OCI-M2 (cell line): Measurements from ENCODE around the gene FLRT3.

ENCODE experiments used
- DNase-seq: peaks from one replicate; lab custom pipeline; 2025; ENCODE audit not compliant: unreplicated experiment; lab: John Stamatoyannopoulos, UW

Gene FLRT3

GRCh38 chr20:14331646-14332045 lies 5.8 kb downstream of the FLRT3 start:
- no peak for DNase-seq

- no peak for DNase-seq
Observed at GRCh38 chr20:14319704-14320103, 17.7 kb downstream of the FLRT3 start.

DNA sequence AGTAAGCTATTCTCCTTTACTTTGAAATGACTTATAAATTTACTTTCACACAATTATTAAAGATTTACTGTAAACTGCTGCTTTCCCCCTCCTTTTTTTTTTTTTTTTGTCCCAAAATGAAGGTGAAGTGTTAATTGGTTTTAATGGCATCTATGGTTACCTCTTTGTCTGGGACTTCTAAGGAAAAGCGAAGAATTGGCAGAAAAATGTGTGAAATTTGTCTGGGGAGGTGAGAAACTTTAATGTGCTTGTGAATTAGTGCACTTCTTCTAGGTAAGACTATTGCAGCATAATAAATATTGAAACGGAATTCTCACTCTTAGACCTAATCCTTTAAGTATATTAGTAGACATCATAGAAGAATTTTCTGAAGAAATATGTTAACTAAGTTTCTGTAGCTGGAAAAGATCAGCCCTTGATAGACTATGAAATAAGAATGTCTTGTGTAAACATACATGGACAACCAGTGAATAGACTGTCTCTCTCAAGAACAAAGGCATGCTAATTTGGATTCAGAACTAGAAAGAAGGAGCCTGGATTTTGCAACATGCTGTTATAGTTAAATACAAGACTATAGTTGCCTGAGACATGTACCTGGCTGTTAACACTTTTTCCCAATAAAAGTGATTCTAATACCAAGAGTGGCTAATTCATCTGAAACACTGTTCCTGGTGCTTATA lies 23.9 kb downstream of the FLRT3 start:
- no peak for DNase-seq

GRCh38 chr20:14312001-14312400 lies 25.4 kb downstream of the FLRT3 start:
- no peak for DNase-seq

DNA sequence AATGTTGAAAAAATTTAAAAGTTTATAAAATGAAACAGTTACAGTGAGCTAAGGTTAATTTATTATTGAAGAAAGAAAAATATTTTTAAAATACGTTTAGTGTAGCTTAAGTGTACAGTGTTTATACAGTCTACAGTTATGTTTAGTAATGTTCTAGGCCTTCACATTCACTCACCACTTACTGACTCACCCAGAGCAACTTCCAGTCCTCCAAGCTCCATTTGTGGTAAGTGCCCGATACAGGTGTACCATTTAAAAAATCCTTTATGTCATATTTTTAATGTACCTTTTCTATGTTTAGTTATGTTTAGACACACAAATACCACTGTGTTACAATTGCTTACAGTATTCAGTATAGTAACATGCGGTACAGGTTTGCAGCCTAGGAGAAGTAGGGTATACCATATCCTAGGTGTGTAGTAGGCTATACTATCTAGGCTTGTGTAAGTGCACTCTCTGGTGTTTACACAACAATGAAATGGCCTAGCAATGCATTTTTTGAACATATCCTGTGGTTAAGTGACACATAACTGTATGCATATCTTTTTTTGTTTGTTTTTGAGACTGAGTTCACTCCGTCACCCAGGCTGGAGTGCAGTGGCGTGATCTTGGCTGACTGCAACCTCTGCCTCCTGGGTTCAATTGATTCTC lies 26.3 kb downstream of the FLRT3 start:
- no peak for DNase-seq

DNA sequence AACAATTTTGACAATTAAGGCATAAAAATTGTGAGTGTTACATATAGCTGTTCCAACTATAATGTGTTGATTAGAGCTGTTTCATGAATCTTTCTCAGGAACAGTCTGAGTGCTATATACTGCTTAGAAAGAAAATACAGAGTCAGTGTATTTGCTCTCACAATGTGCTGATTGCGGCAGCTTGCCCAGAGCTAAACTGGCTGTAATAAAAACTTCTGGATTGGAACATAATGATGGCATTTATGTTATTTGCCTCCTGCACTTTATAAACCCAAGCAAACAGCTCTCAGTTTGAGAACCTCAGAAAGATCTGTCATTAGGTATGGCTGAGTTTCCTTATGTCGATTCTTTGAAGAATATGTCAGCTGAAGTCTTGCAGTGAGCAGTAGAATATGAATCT lies 29.5 kb downstream of the FLRT3 start:
- no peak for DNase-seq

GRCh38 chr20:14304472-14304871 lies 32.9 kb downstream of the FLRT3 start:
- no peak for DNase-seq

DNA sequence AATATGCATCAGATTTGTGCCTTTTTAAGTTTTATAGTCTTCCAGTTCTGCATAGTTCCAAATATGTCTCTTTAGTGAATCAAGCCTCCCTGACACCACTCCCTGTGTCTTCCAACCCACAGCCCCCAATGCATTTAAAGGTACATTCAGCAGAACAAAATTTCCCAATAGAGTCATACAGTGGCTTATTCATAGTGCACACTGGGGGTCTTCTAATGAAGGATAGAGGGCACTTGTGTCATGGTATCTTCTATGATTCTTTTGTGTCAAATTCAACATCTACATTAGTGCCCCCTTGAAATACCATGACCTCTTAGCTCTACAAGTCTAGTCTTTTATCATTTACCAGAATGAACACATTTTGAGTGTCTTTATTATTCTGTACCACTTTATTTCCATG lies 33.8 kb downstream of the FLRT3 start:
- DNase-seq, result no peak

GRCh38 chr20:14303106-14303505 lies 34.3 kb downstream of the FLRT3 start:
- no peak for DNase-seq

DNA sequence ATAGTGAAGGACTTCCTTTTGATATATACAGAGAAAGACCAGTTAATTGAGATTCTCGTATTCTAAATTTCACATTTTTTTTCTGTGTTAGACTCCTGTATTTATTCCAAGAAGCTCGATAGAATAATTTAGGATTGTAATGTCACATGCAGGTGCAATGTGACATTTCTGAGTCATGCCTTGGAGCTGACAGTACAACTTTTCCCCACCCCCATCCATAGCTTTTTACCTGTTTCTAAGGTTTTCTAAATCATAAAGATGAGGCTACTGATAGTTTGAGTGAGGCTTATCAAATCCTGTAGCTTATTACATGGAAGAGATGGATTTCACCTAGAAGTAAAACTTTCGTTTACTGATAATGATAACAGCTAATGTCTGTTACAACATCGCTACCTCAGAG lies 37.6 kb downstream of the FLRT3 start:
- DNase-seq, result no peak

- no peak for DNase-seq
Observed at GRCh38 chr20:14295770-14296309, 41.6 kb downstream of the FLRT3 start.

DNA sequence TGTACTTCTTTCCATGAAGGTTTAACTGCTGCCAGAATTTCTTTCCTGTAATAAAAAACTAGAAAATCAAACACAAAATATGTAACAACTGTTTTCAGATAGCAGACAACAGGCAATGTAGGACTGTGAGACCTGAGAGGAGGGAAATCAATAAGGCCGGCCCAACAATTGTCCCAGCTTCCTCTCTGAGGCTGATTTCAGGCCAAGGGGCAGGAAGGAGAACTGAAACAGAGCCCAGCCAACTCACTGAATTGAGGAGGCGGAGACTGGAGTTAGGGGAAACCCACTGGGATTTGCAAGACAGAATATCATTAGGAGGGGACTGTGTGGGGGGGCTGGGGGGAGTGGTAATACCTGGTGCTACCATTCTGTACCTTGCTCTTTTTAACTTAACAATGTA lies 42.2 kb downstream of the FLRT3 start:
- DNase-seq, result no peak

- DNase-seq, result no peak
Observed at GRCh38 chr20:14291502-14291901, 45.9 kb downstream of the FLRT3 start.

DNA sequence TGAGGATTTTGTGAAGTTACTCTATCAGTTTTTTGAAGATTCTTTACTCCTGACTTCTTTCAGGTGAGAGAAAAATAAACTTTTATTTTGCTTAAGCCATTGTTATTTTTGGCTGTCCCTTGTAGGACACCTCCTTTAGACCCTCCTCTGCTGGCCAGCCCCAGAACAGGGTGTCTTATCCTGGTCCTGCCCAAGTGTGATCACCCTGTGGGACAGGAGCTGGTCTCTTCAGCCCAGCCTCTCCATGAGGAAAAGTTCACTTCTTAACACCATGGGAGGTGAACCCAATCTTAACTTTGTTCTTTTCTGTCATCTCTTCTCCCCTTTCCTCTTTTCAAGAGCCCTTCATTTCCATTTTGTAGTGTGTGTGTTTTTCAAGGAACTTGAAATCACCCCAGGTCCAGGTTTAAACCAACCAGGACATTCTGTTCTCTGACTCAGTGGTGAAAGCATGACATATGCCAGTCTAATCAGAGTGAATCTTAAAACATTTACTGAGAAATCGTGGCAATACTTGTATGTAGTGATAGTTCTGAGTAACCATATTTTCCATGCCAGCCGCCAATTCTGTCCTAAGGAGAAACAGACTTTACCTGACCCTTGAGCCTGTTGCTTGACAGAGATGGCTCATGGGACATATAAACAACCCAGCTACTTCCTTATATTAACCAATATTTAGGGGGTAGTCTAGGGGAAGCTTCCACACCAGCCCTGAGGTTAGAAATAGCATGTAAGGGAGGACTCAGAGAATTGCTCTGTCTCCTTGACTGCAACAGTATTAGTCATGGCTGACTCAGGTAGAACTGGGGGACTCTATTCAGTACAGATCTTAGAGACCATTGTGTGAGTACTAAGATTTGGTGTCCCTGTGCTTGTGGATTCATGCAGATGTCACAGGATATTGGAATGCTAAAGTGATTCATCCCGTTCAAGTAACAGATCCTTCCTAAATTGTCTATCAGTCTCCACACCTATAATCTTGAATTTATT lies 48.8 kb downstream of the FLRT3 start:
- no peak for DNase-seq

DNA sequence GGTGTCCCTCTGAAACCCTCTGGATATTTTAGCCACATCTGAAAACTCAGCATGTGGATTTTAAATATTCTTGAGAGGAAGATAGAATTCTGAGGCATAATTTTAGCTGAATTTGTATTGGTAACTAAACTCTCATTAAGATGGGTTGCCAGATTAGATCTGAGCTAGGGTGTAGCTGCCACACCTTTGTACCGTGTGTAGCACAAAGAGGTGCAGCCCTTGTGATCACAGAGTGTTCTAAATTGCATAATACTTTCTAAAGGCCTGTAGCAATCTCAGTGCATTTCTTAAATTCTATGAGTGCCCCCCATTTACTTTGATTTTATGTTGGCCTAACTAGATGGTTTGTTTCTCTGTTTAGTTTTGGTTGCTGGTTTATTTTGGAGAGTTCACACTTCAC lies 53.0 kb downstream of the FLRT3 start:
- DNase-seq, result no peak

- no peak for DNase-seq
Observed at GRCh38 chr20:14282140-14282539, 55.3 kb downstream of the FLRT3 start.
